Measurements from ENCODE around the gene NAA80. TPM values are rescaled to one million over a fixed set of nuclear protein-coding genes. Genes with fewer than 3 reads are reported as not detected.

NAA80 gene
- polyA plus RNA-seq, 2 of the 4 experiments (the other 2 are of a cell fraction): 3.1 to 5.3 TPM

GRCh38 chr3:50334339-50335075 is 35.3 kb upstream of the NAA80 start:
- FAIRE-seq: no peak
- no peaks in the 10 kb centered on the region for H3K9me3 ChIP-seq
- H3K4me1 ChIP-seq: peaks cover 29% of the 10 kb centered on the region
- H3K4me2 ChIP-seq: peak overlapping the region; percentile 97
- DNase-seq (ENCODE audit: low read depth in 1 of 2, low spot score in 1 of 2): no peak
- no peak overlapping the region for H3K27ac ChIP-seq
- ChIA-PET CTCF (interaction anchor here (0.6 to 6.2 kb wide), 3 partner anchors 12 to 37 kb away, joined by 3 to 56 read pairs (median 4); partner anchors contain the start of gene HYAL2), POLR2A (no interaction called here)
- no peak for TF ChIP-seq CEBPB (IDR thresholded peaks at IDR 0.05)
- TF ChIP-seq, protein P1, sequence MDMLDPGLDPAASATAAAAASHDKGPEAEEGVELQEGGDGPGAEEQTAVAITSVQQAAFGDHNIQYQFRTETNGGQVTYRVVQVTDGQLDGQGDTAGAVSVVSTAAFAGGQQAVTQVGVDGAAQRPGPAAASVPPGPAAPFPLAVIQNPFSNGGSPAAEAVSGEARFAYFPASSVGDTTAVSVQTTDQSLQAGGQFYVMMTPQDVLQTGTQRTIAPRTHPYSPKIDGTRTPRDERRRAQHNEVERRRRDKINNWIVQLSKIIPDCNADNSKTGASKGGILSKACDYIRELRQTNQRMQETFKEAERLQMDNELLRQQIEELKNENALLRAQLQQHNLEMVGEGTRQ (IDR thresholded peaks at IDR 0.05): no peak
- no peak for TF ChIP-seq FOXS1 (CRISPR knock-in tag; IDR thresholded peaks at IDR 0.05)
- no peak for TF ChIP-seq TFCP2L1 (CRISPR knock-in tag; IDR thresholded peaks at IDR 0.05)
- TF ChIP-seq REST (IDR thresholded peaks at IDR 0.05): no peak
- TF ChIP-seq JUN (IDR thresholded peaks at IDR 0.05): no peak
- TF ChIP-seq POLR2A (IDR thresholded peaks at IDR 0.05; ENCODE audit: low read length): no peak
- no peak for TF ChIP-seq FOSL2 (IDR thresholded peaks at IDR 0.05)
- TF ChIP-seq FOSL2 (CRISPR knock-in tag; IDR thresholded peaks at IDR 0.05): no peak
- no peak for TF ChIP-seq RARB (CRISPR knock-in tag; IDR thresholded peaks at IDR 0.05)
- TF ChIP-seq HOXB13 (CRISPR knock-in tag; IDR thresholded peaks at IDR 0.05; ENCODE audit: low read depth): no peak
- no peak for TF ChIP-seq EP300 (IDR thresholded peaks at IDR 0.05)
- no peak for TF ChIP-seq EHMT2 (IDR thresholded peaks at IDR 0.05; ENCODE audit: low read depth)
- no peak for TF ChIP-seq SMC3 (IDR thresholded peaks at IDR 0.05)
- TF ChIP-seq BHLHE40 (IDR thresholded peaks at IDR 0.05; ENCODE audit: low read depth, low read length): no peak
- TF ChIP-seq CBX2 (IDR thresholded peaks at IDR 0.05; ENCODE audit: borderline replicate concordance, low read depth): no peak
- no peak for TF ChIP-seq ZFP36 (IDR thresholded peaks at IDR 0.05; ENCODE audit: borderline replicate concordance, partially characterized antibody)
- TF ChIP-seq FOSB (CRISPR knock-in tag; IDR thresholded peaks at IDR 0.05): no peak
- no peak for TF ChIP-seq NPAS2 (CRISPR knock-in tag; IDR thresholded peaks at IDR 0.05; ENCODE audit: borderline replicate concordance)
- 75% methylated on average over 5 of the region's 5 CpGs for WGBS (ENCODE audit: missing lambda C conversion rate)
- no peak overlapping the region for H3K4me3 ChIP-seq
- no peak for ATAC-seq

GRCh38 chr3:50333744-50334328 is 34.6 kb upstream of the NAA80 start:
- DNase-seq (ENCODE audit: low read depth in 1 of 2, low spot score in 1 of 2): no peak

More at GRCh38 chr3:50333744-50334328, 34.6 kb upstream of the NAA80 start:
- ATAC-seq: no peak
- 88% methylated on average over 11 of the region's 12 CpGs for WGBS (ENCODE audit: missing lambda C conversion rate)
- ChIA-PET POLR2A (no interaction called here), CTCF (interaction anchor here (0.6 to 6.2 kb wide), 3 partner anchors 11 to 38 kb away, joined by 3 to 56 read pairs (median 4); partner anchors contain the start of gene HYAL2)
- Histone ChIP-seq H3K4me1 (peaks cover 29% of the 10 kb centered on the region), H3K27ac (no peak overlapping the region), H3K4me2 (peak overlapping the region; percentile 97; the same call in 2 of the 3 replicates), H3K4me3 (no peak overlapping the region), H3K9me3 (no peaks in the 10 kb centered on the region)
- TF ChIP-seq HOXB13 (CRISPR knock-in tag; IDR thresholded peaks at IDR 0.05; ENCODE audit: low read depth) (no peak), SREBF2 (IDR thresholded peaks at IDR 0.05) (no peak), JUNB (IDR thresholded peaks at IDR 0.05) (no peak), GATA3 (IDR thresholded peaks at IDR 0.05; ENCODE audit: borderline replicate concordance) (no peak), BHLHE40 (IDR thresholded peaks at IDR 0.05; ENCODE audit: low read depth, low read length) (no peak), HES2 (IDR thresholded peaks at IDR 0.05) (no peak)
- TF ChIP-seq, protein P2, sequence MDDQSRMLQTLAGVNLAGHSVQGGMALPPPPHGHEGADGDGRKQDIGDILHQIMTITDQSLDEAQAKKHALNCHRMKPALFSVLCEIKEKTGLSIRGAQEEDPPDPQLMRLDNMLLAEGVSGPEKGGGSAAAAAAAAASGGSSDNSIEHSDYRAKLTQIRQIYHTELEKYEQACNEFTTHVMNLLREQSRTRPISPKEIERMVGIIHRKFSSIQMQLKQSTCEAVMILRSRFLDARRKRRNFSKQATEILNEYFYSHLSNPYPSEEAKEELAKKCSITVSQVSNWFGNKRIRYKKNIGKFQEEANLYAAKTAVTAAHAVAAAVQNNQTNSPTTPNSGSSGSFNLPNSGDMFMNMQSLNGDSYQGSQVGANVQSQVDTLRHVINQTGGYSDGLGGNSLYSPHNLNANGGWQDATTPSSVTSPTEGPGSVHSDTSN (IDR thresholded peaks at IDR 0.05): no peak
- no peak for FAIRE-seq

Measured in A549 (cell line).